Activated T-helper 9 cell treated with anti-CD3 and anti-CD28 coated beads, Interleukin-2, amount 50 U/mL, for 16 hours (primary cell): ENCODE data around the gene RNF26.

Source experiments
- DNase-seq: peaks from one replicate; pipeline ENCODE4 v3.0.0-alpha.2; 2020; ENCODE audit warnings: low read depth

Gene RNF26

DNA sequence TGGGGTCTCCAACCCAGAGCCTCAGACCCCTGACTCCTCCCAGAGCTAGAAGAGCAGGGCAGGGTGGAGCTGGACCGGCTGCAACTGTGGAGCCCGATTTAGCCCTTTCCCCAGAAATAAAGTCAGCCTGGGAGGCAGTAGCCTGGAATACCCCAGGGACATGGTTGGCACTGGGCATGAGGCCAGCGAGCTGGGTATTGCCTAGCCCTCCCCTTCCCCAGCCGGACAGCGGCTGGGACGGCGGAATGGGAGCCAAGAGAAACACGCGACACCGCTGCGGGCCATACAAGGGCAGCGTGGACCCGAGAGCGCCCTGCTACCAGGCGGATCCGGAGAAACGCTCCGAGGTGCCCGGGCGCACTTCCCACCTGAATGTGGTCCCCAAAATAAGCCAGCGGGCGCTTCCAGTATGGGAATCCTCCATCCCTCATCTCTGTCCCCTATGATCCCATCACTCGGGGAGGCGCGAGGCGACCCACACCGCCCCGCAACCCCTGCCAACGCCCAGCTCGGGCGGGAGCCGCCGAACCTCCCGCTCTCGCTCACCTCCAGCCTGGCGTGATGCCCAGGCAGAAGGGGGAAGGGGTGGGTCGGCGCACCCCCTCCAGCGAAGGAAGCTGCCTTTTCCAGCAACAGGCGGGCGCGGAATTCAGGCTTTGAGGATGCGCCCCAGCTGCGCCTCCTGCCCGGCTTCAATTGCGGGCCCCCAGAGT lies 18.2 kb upstream of the RNF26 start:
- DNase-seq = no peak

DNA sequence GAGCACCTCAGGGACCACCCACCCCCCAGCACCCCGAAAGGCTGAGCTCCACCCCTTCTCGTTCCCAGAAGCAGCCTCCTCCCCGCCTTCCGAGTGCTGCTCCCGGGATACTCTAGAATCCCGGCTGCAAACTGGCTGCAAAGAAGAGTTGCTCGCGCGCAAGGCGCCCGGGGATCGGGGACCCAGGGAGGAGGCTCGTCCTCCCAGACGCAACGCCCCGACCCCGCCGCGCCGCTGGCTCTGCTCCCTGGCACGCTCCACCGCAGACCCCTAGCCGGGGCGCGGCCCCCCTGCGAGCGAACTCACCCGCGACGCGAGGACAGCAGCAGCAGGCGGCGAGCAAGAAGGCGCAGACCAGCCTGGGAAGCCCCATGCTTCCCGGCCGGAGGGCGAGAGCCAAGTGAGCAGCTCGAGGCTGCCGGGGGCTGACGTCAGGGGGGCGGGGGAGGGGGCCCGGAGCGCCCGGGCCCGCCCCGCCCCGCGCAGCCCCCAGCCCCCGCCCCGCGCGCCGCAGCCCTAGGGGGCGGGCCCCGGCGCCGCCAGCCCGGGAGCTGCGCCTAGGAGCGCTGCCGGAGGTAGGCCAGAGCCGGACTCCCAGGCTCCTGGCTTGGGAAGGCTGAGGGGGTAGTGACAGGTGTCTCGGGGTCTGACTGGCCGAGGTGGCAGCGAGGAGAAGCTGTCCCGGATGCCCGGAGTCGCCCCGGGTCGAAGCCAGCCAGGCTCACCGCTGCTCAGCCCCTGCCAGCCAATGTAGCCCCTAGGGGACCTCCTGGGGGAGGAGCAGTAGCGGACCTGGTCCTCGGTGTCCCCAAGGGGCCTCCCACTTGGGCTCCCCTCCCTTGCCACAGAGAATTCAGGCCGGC lies 17.4 kb upstream of the RNF26 start, which contains the start of gene MCAM:
Gene MCAM (minus strand): TSS at position 402 of the 863 bp plus-strand sequence. CDS start 29 bp downstream, at position 373.
- DNase-seq = no peak

DNA sequence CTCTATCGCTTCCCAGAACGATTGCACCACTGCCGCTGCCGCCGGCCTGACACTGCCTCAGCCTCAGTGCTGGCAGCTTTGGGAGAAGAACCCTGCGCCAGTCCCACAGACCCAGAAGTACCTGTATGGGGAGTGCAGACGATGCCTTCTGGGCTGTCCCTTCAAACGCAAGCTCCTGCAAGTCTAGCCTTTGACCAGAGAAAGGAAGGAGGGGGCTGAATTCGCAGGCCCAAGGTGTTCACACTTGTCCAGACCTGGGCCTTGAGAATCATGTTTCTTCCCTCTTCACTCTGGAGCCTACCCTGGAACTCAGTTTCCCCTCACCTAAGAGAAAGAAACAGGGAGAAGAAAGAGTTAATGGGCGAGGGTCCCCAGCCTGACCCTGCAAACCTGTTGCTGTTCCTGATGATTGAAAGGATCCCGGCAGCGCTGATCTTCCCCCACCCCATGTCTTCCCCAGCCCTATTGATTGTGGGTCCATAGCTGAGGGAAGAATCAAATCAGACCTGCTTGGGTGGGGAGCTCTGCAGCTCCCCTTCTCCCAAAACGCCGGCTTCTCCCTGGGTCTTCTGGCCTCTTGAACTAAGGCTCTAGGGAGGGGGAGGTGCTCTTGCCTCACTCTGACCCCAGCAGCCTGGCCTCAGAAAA lies 16.6 kb upstream of the RNF26 start:
- DNase-seq = no peak

DNA sequence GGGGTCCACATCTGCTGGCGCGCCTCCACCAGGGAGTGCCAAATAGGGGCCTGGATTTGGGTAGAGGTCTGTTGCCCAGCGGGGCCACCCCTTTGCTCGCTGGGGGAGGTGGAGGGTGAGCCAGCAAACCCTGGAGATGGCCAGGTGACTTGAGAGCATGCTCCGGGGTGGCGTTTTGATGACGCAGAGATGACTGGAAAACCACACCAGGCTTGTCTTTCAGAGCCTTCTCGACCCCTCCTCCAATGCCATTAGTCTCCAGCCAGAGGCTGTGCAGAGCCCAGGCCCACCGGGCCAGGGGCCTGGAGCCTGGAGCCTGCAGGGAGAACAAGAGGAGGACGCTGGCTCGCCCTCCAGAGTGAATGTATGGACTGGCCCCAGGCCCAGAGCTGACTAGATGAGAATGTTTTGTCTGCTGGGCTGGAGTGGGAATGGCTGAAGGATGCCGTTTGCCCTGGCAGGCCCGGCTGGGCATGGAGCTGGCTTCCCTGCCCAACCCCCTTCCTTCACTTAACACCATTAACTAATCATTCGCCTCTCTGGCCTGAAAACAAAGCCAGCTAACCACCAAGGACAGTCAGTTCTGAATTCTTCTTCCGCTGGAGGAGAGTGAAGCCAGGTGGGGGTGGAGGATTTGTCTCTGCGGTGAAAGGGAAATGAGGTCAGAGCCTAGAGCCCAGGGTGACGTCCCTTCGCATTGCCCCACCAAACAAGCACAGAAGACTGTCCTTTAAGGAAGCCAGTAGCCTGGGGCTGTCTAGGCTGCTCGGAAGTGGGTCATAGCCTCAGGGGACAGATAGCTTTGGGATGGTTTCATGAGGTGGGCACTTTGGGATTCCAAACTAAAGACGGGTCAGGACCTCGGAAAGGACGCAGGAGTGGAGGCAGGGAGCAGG lies 15.8 kb upstream of the RNF26 start:
- DNase-seq = no peak

DNA sequence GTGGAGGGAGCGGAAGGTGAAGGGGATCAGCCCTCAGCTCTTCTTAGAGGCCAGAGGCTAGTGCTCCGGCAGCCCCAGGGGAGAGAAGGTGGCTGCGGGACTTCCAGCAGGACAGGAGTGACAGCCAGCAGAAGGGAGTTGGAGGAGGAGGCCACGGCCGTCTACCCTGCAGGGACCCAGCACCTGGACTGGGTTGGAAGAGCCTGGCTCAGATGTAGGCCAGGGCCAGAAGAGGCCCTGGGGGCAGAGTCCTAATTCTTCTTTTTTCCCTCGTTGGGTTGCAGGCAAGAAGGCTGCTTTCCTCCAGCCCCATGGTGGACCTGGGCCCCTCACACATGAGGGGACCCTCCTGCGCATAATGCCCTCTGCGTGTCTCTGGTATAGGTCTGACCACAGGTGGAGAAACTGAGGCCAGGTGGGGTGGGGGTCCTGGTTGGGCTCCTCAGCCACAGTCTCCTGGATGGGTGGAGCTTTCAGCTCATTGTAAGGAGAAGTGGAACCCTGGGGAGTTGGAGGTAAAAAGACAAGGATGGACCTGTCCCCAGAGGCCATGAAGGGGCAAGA lies 15.1 kb upstream of the RNF26 start:
- no peak for DNase-seq

DNA sequence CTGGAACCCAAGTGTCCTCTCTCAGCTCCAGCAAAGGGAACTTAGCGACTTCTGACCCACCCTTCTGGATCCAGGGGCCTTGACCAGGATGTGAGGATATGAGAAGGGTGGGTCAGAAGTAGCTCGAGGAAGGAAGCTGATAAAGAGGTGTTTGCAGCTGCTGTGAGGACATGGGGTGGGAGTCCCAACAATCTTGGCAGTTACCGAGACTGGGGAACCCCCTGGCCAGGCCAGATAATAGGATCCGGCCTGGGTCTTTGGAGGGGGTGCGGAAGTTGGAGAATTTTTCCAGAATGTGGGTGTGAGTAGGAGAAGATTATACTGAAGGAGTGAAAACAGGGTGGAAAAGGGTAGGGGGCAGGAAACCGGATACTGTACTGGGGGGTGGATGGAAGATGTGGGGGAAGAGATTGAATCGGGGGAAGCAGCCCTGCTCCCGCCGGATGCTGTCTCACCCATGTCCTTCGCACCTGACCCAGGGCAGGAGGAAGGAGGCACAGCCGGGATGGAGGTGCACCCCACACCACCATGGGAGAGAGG lies 14.6 kb upstream of the RNF26 start:
- no peak for DNase-seq

DNA sequence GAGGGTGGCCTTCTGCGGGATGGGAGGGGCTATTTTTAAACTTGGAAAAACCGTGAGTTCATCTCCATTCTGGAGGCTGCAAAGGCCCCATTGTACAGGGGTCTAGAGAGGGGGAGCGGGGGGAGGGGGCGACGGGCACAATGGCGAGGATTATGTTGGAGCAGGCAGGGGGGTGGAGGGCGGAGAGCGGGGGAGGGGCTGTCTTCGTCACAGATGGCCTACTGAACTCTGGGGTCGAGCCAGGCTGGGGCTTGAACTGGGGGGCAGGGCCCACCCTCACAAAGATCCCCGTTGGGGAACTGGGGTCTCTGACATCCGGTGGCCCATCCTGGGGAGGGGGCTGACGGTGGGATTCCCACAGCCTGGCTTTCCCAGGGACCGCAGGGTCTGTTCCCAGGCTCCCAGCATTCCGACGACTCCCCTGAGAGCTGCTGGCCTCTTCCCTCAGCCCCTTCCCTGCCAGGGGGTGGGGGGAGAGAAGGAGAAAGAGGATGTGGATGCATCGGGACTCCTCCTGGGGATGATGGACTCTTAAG lies 14.0 kb upstream of the RNF26 start:
- no peak for DNase-seq

DNA sequence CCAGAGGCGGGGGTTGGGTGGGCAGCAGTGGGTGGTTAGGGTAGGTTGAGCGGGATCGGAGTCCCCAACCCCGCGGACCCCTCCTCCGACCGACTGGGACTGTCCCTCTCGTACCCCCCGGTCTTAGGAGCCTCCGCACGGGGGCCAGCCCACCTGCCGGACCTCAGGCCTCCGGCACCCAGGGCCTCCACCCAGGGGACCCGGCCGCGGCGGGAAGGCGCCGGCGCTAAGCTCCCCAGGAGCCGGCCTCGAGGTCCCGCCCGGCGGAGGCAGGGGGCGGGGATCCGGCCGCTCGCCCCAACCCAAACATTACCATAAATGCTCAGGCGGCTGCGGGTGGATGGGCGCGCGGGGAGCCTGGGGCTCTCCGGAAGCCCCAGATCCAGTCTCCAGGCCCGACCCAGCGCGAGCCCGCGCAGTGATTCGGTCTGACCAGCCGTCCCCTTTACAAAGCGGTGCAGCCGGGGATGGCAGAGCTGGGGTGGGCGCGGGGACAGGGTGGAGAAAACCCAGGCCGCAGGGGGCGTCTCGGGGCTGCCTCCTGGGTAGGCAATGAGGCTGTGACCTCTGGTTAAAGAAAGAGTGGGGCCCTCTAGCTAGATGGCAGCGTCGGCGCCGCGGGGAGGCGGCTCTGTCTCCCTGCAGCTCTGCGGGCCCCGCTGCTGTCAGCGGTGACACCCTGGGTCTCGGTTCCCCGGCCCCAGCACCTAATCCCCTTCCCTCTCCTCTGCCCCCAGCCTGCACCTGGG lies 13.4 kb upstream of the RNF26 start:
- peak; percentile 30 for DNase-seq

DNA sequence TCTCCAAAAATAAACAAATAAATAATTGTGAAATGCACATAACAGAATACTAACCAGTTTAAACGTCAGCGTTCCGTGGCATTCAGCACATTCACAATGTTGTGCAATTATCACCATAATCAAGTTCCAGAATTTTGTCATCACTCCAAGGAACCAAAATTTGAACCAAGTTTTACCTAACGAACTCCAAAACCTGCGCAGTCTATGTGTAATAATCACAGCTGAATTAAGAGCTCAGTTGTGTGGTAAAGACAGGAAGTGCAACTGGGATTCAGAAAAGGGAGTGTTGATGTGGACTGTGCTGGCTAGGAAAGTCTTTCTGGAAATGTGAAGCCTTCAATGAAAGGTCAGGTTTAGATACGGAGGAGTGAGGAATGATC lies 12.0 kb upstream of the RNF26 start:
- DNase-seq = no peak

DNA sequence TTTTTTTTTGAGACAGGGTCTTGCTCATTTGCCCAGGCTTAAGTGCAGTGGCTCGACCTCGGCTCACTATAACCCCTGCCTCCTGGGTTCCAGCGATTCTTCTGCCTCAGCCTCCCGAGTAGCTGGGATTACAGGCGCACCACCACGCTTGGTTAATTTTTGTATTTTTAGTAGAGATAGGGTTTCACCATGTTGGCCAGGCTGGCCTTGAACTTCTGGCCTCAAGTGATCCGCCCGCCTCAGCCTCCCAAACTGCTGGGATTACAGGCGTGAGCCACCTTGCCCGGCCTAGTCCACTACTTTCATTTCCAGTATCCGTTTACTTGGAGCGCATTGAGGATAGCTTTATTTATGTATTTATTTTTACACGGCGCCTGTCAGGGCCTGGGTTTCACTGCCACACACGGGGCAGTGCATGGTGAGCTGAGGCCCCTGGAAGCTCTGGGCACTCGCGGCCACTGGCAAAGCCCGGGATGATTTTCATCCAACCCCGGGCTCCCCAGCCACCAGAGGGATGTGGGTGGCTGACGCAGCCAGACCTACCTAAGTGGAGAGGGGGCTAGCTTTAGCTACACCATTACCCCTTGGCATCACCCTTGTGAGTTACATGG lies 11.3 kb upstream of the RNF26 start:
- DNase-seq = no peak

DNA sequence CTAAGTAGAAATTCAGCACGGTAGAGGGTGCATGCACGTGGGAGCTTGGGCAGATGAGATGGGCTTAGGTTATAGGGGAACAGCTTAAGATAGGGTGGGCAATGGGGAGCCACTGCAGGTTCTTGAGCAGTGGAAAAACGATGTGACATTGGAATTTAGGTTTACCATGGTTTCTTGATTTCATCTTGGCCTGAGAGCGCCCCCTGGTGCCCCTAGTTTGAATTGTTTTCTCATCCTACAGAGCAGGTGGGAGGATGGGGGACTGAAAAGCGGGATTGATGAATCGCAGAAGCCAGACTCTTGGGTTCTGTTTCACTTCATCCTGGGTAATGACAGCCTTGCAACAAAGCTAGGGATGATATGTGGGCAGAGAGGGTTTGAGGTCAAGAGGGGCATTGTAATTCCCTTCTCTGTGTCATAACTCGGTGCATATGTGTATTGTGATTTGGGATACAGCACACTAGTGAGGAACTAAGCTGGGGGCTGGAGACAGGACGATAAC lies 10.7 kb upstream of the RNF26 start:
- peak; percentile 68 for DNase-seq

DNA sequence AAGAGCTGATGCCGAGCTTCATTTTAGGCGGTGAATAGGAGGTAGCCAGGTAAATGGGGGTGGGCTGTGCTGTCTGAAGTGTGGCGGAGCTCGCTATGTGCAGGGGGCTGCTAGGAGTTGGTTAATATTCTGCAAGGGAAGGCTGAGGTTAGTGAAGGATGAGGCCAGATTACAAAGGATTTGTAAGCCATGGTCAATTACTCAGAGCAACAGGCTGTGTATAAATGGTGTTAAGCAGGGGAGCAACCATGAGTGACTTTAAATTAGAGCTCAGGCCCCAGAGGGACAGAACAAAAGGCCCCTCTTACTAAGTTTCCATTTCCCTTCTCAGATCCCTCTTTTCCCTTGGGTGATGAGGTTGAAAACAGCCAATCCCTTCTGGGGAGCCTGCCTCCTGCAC lies 10.1 kb upstream of the RNF26 start:
- no peak for DNase-seq

DNA sequence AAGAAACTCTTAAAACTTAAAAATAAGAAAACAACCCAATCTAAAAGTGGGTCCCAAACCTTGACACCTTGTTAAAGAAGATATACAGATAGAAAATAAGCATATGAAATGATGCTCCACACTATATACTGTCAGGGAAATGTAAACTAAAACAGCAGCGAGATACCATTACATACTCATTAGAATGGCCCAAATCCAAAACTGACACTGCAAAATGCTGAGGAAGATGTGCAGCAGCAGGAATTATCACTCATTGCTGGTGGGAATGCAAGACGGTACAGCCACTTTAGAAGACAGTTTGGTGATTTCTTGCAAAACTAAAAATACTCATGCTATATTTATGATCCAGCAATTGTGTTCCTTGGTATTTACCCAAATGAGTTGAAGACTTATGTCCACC lies 5.0 kb upstream of the RNF26 start:
- DNase-seq = no peak

DNA sequence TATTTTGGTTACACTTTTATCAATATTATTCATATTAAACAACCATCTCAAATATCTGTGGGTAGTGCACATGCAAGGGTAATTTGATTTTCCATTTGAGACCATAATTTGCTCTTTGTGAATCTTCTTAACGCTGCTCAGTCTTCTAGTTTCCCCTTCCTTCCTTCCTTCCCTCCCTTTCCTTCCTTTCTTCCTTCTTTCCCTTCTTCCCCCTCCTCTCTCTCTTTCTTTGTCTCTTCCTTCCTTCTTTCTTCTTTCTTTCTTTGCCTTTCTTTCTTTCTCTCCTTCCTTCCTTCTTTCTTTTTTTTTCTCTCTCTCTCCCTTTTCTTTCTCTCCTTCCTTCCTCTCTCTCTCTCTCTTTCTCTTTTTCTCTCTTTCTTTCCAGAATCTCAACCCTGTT lies 4.1 kb upstream of the RNF26 start:
- DNase-seq = no peak

DNA sequence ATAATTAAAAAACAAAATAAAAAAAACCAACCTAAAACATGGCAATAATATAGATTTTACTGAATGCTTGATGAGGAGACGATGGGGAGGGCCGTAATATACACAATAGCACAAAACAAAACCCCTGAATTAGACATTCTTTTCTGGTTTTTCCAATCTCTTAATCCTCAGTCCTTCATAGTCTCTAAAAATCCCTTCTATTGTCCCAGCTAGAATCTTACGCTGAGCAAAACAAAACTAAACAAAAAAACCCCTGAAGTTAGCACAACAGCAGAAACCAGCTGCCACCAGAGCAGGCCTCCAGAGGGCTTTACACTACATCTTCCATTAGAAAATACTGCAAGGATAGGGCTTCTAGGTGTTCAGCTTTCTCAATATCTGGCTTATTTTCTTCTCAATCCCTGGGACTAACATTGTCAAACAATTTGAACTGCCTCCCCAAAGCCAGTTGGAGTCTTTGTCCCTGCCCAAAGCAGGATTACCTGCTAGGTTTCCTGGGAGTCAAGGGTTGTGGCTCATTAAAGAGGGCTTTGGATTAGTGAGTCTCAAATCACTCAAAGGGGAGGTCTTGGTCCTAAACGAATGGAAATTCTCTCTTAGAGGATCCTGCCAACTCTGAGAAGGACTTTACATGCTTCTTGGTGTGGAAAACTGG lies 2.1 kb upstream of the RNF26 start:
- no peak for DNase-seq

DNA sequence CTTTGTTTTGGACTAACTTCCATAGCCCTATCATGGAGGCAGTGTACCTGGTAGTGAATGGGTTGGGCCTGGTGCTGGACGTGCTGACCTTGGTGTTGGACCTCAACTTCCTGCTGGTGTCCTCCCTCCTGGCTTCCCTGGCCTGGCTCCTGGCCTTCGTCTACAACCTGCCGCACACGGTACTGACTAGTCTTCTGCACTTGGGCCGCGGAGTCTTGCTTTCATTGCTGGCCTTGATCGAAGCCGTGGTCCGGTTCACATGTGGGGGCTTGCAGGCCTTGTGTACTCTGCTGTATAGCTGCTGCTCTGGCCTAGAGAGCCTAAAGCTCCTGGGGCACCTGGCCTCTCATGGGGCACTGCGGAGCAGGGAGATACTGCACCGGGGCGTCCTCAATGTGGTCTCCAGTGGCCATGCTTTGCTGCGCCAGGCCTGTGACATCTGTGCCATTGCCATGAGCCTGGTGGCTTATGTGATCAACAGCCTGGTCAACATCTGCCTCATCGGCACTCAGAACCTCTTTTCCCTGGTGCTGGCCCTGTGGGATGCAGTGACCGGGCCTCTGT lies 846 bp downstream of the RNF26 start:
- DNase-seq = no peak

DNA sequence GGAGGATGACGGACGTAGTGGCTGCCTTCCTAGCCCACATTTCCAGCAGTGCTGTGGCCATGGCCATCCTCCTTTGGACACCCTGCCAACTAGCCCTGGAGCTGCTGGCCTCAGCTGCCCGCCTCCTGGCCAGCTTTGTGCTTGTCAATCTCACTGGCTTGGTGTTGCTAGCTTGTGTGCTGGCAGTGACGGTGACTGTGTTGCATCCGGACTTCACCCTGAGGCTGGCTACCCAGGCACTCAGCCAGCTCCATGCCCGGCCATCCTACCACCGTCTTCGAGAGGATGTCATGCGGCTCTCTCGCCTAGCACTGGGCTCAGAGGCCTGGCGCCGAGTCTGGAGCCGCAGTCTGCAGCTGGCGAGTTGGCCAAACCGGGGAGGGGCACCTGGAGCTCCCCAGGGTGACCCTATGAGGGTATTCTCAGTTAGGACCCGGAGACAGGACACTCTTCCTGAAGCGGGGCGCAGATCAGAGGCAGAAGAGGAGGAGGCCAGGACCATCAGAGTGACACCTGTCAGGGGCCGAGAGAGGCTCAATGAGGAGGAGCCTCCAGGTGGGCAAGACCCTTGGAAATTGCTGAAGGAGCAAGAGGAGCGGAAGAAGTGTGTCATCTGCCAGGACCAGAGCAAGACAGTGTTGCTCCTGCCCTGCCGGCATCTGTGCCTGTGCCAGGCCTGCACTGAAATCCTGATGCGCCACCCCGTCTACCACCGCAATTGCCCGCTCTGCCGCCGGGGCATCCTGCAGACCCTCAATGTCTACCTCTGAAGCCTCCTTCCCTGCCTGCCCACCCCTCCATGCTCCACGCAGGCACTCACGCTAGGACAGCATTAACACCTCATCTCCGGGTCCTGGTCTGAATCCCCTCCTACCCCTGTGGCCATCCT lies 1.6 kb downstream of the RNF26 start:
- DNase-seq = no peak
